Activated CD4-positive, CD25-positive, alpha-beta regulatory T cell treated with anti-CD3 and anti-CD28 coated beads, Interleukin-2, amount 50 U/mL, for 16 hours (primary cell): ENCODE measurements around the gene VSTM2A.

ENCODE experiments used
- DNase-seq: peaks from one replicate; pipeline ENCODE4 v3.0.0-alpha.2; 2020; ENCODE audit warnings: low read depth, low spot score

The VSTM2A gene

GRCh38 chr7:54615537-54615936 is 73.4 kb downstream of the VSTM2A start:
- no peak for DNase-seq
